MM.1S (cell line): Measurements from ENCODE around the gene AMZ1.

Experiments used
- EZH2 ChIP-seq: fragments of 300-600 bp; sonication (generic); optimal IDR thresholded peaks from 2 replicates; pipeline ENCODE3; 2017; ENCODE audit warnings: low read depth, mild to moderate bottlenecking, antibody characterized with exemption, low read length, mixed read lengths
- TF ChIP-seq, protein P1 (sequence below): fragments of 300-600 bp; sonication (generic); IDR thresholded peaks from 2 replicates; pipeline ENCODE4 v1.5.1; 2016; ENCODE audit warnings: antibody characterized with exemption, low read length, mixed read lengths

GRCh38 chr7:2732959-2733584, 45.1 kb downstream of the AMZ1 start:
- TF ChIP-seq EZH2: no peak
- TF ChIP-seq, protein P1, sequence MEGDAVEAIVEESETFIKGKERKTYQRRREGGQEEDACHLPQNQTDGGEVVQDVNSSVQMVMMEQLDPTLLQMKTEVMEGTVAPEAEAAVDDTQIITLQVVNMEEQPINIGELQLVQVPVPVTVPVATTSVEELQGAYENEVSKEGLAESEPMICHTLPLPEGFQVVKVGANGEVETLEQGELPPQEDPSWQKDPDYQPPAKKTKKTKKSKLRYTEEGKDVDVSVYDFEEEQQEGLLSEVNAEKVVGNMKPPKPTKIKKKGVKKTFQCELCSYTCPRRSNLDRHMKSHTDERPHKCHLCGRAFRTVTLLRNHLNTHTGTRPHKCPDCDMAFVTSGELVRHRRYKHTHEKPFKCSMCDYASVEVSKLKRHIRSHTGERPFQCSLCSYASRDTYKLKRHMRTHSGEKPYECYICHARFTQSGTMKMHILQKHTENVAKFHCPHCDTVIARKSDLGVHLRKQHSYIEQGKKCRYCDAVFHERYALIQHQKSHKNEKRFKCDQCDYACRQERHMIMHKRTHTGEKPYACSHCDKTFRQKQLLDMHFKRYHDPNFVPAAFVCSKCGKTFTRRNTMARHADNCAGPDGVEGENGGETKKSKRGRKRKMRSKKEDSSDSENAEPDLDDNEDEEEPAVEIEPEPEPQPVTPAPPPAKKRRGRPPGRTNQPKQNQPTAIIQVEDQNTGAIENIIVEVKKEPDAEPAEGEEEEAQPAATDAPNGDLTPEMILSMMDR: no peak
